Panc1 (cell line): ENCODE data around the gene MYB. TPM values are rescaled to one million over a fixed set of nuclear protein-coding genes. Genes with fewer than 3 reads are reported as not detected.

Experiments
- ATAC-seq: fragments of 200-7000 bp; cut with Tn5 transposase; 2 replicates; pipeline ENCODE4 v1.9.1; 2020; ENCODE audit warnings: mild to moderate bottlenecking, moderate library complexity
- BruUV-seq: library from RNA; stranded (reverse); fragments of 400-500 nt; replicated peaks from 2 replicates; lab custom pipeline; 2021; lab: Mats Ljungman, UMichigan
- CTCF ChIA-PET: fragments of 300-600 bp; sonication (Branson Sonifier 250); formaldehyde crosslinking; loops from one replicate; lab custom pipeline; 2022; ENCODE audit warnings: antibody characterized with exemption; lab: Charles Lee
- POLR2A ChIA-PET: fragments of 300-600 bp; sonication (Branson Sonifier 250); formaldehyde crosslinking; loops from one replicate; lab custom pipeline; 2022; ENCODE audit warnings: antibody characterized with exemption; lab: Charles Lee
- DNase-seq: peaks from one replicate; pipeline ENCODE4 v3.0.0-alpha.2; 2010; ENCODE audit warnings: low read depth, low spot score
- H3K27ac ChIP-seq: 2 replicates; pipeline ENCODE4 v1.5.1; 2011; ENCODE audit warnings: mild to moderate bottlenecking, low read length, inconsistent platforms
- H3K27me3 ChIP-seq: fragments of 200-500 bp; sonication (Bioruptor generic); 2 replicates; pipeline ENCODE4 v1.6.0; 2014; ENCODE audit warnings: low read length, inconsistent platforms; ENCODE audit not compliant: control insufficient read depth, insufficient read depth
- H3K36me3 ChIP-seq: fragments of 200-500 bp; sonication (Bioruptor generic); 2 replicates; pipeline ENCODE4 v1.5.1; 2014; ENCODE audit warnings: inconsistent platforms, mild to moderate bottlenecking, low read length, moderate library complexity; ENCODE audit not compliant: control insufficient read depth, insufficient read depth
- H3K4me1 ChIP-seq: 2 replicates; pipeline ENCODE4 v1.5.1; 2011; ENCODE audit warnings: inconsistent platforms, mild to moderate bottlenecking, low read length, moderate library complexity; ENCODE audit not compliant: control insufficient read depth, insufficient read depth
- H3K4me3 ChIP-seq, 2 experiments: 2 replicates each; pipeline ENCODE4 v1.5.1; 2011 to 2012; ENCODE audit warnings: low read depth in 2 of 2, low read length in 2 of 2, mild to moderate bottlenecking in 2 of 2, inconsistent platforms in 1 of 2, moderate library complexity in 1 of 2
- H3K9me3 ChIP-seq: fragments of 200-500 bp; sonication (Bioruptor generic); 2 replicates; pipeline ENCODE4 v1.5.1; 2014; ENCODE audit warnings: low read depth, mild to moderate bottlenecking, inconsistent platforms, low read length, moderate library complexity; ENCODE audit not compliant: control insufficient read depth, insufficient read depth
- POLR2AphosphoS5 ChIP-seq: IDR thresholded peaks from 2 replicates; pipeline ENCODE4 v1.6.1; 2012; ENCODE audit warnings: mild to moderate bottlenecking, low read depth, low read length, moderate library complexity
- SIN3A ChIP-seq: IDR thresholded peaks from 2 replicates; pipeline ENCODE4 v1.6.1; 2012; ENCODE audit warnings: low read depth, mild to moderate bottlenecking, low read length, moderate library complexity, borderline replicate concordance; ENCODE audit not compliant: insufficient read depth
- TCF7L2 ChIP-seq: IDR thresholded peaks from 2 replicates; pipeline ENCODE4 v1.6.1; 2011; ENCODE audit warnings: mild to moderate bottlenecking, low read depth, low read length, inconsistent platforms
- in situ Hi-C: cut with HindIII; loops from 2 replicates; pipeline ENCODE4 v1.10.0; 2016; ENCODE audit warnings: low sequenced_read_pairs, low pct_unique_long_range_greater_than_20kb
- intact Hi-C: fragments of 100-400 bp; cut with micrococcal nuclease; formaldehyde crosslinking; loops from one replicate; pipeline ENCODE4 v1.10.0; 2022; ENCODE audit not compliant: unreplicated experiment
- total RNA-seq: library from RNA; stranded (reverse); gene quantifications from one replicate; pipeline ENCODE4 v1.2.1, GENCODE V29; 2021; ENCODE audit not compliant: unreplicated experiment
- TF ChIP-seq, protein P1 (sequence below): fragments of 450-650 bp; IDR thresholded peaks from 2 replicates; pipeline ENCODE4 v1.5.1; 2017; ENCODE audit warnings: mild to moderate bottlenecking
- TF ChIP-seq, protein P2 (sequence below), 2 experiments: IDR thresholded peaks; 2 replicates each; pipeline ENCODE4 v1.6.1; 2011 to 2012; ENCODE audit warnings: low read depth in 2 of 2, control low read depth in 1 of 2, low read length in 1 of 2, mild to moderate bottlenecking in 1 of 2, moderate library complexity in 1 of 2; ENCODE audit not compliant: insufficient read depth in 1 of 2

MYB gene
- total RNA-seq, 1 experiment from 2014 or later, result 1.3 TPM

DNA sequence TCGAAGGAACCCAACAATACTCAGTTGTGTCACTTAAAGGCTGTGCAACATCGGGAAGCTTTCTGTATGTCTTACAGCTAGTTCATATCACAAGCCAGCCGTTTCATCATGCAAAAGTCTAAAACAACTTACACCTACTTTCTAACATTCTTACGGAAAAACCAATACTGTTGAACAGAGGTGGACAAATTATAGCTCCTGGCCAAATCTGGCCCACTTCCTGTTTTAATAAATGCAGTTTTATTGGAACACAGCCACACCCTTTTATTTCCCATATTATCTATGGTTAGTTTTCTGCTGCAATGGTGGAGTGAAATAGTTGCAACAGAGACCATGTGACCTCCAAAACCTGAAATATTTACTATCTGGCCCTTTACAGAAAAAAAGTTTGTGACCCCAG is 46.6 kb downstream of the MYB start:
- no peak for DNase-seq
- no peak overlapping the region for H3K27ac ChIP-seq
- in situ Hi-C loops (no loop called here), intact Hi-C loops (no loop called here)
- H3K27me3 ChIP-seq, result no peaks in the 10 kb centered on the region
- H3K4me3 ChIP-seq, result no peak overlapping the region
- BruUV-seq, result no TSS peak
- H3K36me3 ChIP-seq, result no peaks in the 10 kb centered on the region
- no peaks in the 10 kb centered on the region for H3K9me3 ChIP-seq
- no peak for ATAC-seq
- ChIA-PET POLR2A (no interaction called here), CTCF (no interaction called here)
- H3K4me1 ChIP-seq, result no peaks in the 10 kb centered on the region
- TF ChIP-seq, protein P1, sequence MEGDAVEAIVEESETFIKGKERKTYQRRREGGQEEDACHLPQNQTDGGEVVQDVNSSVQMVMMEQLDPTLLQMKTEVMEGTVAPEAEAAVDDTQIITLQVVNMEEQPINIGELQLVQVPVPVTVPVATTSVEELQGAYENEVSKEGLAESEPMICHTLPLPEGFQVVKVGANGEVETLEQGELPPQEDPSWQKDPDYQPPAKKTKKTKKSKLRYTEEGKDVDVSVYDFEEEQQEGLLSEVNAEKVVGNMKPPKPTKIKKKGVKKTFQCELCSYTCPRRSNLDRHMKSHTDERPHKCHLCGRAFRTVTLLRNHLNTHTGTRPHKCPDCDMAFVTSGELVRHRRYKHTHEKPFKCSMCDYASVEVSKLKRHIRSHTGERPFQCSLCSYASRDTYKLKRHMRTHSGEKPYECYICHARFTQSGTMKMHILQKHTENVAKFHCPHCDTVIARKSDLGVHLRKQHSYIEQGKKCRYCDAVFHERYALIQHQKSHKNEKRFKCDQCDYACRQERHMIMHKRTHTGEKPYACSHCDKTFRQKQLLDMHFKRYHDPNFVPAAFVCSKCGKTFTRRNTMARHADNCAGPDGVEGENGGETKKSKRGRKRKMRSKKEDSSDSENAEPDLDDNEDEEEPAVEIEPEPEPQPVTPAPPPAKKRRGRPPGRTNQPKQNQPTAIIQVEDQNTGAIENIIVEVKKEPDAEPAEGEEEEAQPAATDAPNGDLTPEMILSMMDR, result no peak
- TF ChIP-seq, protein P2, sequence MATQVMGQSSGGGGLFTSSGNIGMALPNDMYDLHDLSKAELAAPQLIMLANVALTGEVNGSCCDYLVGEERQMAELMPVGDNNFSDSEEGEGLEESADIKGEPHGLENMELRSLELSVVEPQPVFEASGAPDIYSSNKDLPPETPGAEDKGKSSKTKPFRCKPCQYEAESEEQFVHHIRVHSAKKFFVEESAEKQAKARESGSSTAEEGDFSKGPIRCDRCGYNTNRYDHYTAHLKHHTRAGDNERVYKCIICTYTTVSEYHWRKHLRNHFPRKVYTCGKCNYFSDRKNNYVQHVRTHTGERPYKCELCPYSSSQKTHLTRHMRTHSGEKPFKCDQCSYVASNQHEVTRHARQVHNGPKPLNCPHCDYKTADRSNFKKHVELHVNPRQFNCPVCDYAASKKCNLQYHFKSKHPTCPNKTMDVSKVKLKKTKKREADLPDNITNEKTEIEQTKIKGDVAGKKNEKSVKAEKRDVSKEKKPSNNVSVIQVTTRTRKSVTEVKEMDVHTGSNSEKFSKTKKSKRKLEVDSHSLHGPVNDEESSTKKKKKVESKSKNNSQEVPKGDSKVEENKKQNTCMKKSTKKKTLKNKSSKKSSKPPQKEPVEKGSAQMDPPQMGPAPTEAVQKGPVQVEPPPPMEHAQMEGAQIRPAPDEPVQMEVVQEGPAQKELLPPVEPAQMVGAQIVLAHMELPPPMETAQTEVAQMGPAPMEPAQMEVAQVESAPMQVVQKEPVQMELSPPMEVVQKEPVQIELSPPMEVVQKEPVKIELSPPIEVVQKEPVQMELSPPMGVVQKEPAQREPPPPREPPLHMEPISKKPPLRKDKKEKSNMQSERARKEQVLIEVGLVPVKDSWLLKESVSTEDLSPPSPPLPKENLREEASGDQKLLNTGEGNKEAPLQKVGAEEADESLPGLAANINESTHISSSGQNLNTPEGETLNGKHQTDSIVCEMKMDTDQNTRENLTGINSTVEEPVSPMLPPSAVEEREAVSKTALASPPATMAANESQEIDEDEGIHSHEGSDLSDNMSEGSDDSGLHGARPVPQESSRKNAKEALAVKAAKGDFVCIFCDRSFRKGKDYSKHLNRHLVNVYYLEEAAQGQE (IDR thresholded peaks at IDR 0.05; ENCODE audit: insufficient read depth in 1 of 2, low read depth in 2 of 2, low read length in 1 of 2), result no peak
- TF ChIP-seq SIN3A, result no peak
- TF ChIP-seq TCF7L2, result no peak
- no peak for TF ChIP-seq POLR2AphosphoS5

- TF ChIP-seq, protein P1, result no peak
- TF ChIP-seq POLR2AphosphoS5, result no peak
- TF ChIP-seq, protein P2 (IDR thresholded peaks at IDR 0.05; ENCODE audit: insufficient read depth in 1 of 2, low read depth in 2 of 2, low read length in 1 of 2), result no peak
- CTCF ChIA-PET, result no interaction called here
- no peaks in the 10 kb centered on the region for H3K36me3 ChIP-seq
- POLR2A ChIA-PET, result no interaction called here
- no peak overlapping the region for H3K4me3 ChIP-seq
- H3K9me3 ChIP-seq, result no peaks in the 10 kb centered on the region
- no peaks in the 10 kb centered on the region for H3K27me3 ChIP-seq
- no peak overlapping the region for H3K27ac ChIP-seq
- DNase-seq, result no peak
- intact Hi-C loops, result no loop called here
- in situ Hi-C loops, result no loop called here
- no TSS peak for BruUV-seq
- H3K4me1 ChIP-seq, result no peaks in the 10 kb centered on the region
- ATAC-seq, result no peak
Measured at GRCh38 chr6:135228486-135228885, 47.4 kb downstream of the MYB start.
